DMS53 treated with DMSO at 0.1 percent for 48 hours (cell line): ENCODE measurements around the gene APC.
"Not testable (repeated sequence)": the region's sequence is repeated elsewhere in the genome, so short reads cannot be mapped to it uniquely, and the experiment has no call there.

Experiments
- DNase-seq: peaks from one replicate; lab custom pipeline; 2025; ENCODE audit not compliant: unreplicated experiment; lab: John Stamatoyannopoulos, UW

Gene APC

DNA sequence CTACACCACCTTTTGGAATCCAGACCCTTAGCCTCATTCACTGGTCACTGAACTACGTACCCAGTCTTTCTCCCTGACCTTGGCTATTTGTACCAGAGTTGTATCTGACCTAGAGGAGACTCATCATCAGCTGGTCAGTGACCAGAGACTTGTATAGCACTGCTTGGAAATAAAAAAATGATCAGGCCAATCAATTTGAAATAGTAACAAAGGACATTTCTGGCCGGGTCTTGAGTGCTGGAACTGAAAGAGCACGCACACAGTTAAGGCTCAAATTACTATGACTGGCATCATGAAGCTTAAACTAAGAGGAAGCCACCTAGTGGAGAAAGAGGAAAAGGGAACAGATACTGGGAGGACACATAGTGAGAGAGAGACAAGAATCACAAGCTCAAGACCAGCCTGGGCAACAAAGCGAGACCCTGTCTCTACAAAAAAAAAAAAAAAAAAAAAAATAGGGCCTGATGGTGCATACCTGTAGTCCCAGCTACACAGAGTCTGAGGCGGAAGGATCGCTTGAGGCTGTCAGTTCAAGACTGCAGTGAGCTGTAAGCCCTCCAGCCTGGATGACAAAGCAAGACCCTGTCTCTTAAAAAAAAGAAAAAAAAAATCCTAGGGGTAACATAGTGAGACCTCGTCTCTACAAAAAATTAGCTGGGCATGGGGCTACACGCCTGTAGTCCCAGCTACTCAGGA lies 110.6 kb downstream of the APC start:
- peak; percentile 60 for DNase-seq

DNA sequence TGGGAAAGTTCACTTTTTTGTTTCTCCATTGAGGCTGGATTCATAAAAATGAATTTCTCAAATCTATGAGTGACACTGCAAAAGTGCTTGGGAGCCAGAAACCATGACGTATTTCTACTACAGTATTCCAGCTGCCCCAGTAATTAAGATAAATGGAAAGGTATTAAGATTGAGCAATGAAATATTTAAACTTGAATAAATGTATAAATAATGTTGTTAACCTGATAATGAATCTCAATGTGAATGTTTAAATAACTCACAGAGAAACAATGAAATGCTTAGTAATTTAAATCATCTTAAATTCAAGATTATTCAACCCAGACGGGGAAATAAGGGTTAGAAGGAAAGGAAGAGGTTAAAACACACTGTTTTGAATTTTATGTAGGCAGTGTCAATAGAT lies 112.2 kb downstream of the APC start:
- no peak for DNase-seq

DNA sequence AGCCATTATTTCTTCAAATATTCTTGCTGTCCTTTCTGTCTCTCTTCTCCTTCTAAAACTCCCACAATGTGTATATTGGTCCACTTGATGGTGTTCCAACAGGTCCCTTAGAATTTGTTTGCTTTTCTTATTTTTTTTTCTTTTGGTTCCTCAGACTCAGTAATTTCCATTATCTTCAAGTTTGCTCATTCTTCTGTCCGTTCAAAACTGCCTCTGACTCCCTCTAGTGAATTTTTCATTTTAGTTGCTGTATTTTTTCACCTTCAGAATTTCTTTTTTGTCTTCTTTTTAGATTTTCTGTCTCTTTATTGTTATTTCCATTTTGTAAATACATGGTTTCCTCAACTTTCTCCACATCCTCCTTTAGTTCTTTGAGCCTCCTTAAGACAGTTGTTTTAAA lies 117.0 kb downstream of the APC start:
- DNase-seq: no peak

GRCh38 chr5:112857866-112858265 lies 120.2 kb downstream of the APC start:
- DNase-seq: no peak

DNA sequence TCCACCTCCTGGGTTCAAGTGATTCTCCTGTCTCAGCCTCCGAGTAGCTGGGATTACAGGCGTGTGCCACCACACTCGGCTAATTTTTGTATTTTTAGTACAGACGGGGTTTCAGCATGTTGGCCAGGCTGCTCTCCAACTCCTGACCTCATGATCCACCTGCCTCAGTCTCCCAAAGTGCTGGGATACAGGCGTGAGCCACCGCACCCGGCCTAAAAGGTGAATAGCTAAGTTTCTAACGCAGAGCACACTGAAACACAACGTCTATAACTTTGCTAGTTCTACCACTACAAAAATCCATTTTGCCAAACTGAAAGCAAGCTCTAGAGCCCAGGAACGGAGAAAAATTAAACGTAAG lies 122.9 kb downstream of the APC start:
- DNase-seq: not testable (repeated sequence)

GRCh38 chr5:112860929-112861637 lies 123.4 kb downstream of the APC start, which contains the start of gene SRP19:
SRP19 (plus strand) TSS chr5:112861287; CDS start chr5:112861377, 90 bp downstream.
- peak; percentile 97 for DNase-seq

DNA sequence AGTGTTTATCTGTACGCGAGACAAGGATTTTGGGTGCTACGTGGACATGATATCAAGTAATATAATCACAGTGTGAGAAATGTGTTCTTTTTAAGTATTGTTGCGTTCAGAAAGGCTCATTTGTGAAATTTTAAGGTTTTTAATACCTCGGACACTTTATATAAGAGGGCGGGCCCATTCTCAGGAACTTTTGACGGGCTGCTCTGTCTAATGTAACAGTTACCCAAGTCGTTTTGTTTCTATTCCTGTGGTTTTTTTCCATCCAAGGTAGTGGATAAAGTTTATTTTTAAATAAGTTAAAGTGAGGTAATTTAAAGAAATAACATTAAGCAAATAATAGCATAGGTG lies 123.9 kb downstream of the APC start:
- DNase-seq: no peak

DNA sequence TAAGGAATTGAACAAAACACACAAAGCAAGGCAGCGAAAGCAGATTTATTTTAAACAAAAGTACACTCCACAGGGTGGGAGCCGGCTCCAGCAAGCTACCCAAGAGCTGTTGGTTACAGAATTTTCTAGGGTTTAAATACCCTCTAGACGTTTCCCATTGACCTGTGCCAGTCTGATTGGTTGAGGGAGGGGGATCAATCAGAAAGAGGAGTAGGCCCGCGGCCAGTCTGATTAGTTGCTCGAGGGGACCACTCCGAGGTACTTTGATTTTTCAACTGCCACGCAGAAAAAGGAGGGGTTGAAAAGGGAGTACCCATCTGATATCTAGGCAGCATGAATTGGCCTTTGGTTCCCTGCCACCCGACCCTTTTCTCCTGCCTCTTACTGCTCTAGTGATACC lies 124.4 kb downstream of the APC start:
- no peak for DNase-seq

DNA sequence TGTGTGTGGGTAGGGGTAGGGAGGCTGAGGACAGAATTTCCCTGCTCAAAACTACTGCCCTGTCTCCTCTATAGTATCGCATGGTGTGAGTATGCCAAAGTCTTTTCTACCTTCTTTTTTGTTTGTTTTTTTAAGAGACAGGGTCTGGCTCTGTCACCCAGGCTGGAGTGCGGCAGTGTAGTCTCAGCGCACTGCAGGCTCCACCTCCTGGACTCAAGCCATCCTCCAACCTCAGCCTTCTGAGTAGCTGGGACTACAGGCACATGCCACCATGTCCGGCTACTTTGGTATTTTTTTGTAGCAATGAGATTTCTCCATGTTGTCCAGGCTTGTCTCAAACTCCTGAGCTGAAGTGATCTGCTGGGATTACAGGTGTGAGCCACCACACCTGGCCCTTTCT lies 125.9 kb downstream of the APC start:
- no peak for DNase-seq

GRCh38 chr5:112865128-112865527 lies 127.4 kb downstream of the APC start:
- no peak for DNase-seq

- DNase-seq: no peak
Observed at GRCh38 chr5:112866739-112867138, 129.1 kb downstream of the APC start.

DNA sequence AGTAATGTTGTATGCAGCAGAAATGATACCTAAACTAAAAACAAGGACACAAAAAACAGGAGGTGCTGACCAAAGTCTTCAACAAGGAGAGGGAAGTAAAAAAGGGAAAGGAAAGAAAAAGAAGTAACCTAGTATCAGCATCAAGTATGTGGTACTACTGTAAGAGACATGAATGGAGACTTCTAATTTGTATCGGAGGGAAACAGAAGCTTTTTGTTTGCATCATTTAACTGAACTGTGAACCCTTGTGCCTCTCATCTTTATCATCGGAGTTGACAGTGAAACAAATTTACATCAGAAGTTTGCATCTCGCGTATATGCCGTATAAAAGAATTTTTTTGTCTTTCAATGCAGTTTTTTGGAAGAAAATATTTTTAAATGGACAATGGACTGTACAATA lies 129.7 kb downstream of the APC start:
- no peak for DNase-seq

- DNase-seq: no peak
Observed at GRCh38 chr5:112869948-112870347, 132.3 kb downstream of the APC start.

DNA sequence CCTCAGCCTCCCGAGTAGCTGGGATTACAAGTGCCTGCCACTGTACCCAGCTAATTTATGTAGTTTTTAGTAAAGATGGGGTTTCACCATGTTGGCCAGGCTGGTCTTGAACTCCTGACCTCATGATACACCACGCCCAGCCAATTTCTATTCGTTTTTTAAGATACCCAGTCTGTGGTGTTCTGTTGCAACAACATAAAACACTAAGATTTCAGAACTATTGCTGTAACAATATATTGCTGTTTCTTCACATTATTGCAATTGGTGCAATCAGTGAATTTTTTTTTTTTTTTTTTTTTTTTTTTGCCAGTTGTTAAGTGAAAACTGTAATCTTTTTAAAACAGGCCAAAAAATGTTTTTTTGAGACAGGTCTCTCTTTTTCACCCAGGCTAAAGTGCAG lies 133.3 kb downstream of the APC start:
- no peak for DNase-seq

DNA sequence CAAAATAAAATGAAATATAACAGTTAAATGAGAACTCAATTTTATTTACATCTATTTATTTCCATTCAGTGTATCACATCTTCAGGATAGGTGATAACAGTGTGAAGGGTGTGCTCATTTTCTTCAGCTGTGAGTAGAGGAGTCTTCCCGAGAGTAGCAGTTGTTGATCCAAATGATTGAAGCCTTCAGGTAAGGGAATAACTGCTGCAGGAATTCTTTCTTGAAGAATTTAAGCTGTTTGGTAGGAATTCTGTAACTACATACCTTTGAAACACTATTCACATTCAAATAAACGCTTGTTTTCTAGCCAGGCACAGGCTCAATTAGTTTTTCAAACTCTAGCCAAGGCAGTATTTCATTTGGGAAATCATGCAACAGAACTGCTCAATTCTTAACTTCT lies 138.7 kb downstream of the APC start:
- no peak for DNase-seq

GRCh38 chr5:112878101-112878500 lies 140.4 kb downstream of the APC start:
- DNase-seq: no peak

DNA sequence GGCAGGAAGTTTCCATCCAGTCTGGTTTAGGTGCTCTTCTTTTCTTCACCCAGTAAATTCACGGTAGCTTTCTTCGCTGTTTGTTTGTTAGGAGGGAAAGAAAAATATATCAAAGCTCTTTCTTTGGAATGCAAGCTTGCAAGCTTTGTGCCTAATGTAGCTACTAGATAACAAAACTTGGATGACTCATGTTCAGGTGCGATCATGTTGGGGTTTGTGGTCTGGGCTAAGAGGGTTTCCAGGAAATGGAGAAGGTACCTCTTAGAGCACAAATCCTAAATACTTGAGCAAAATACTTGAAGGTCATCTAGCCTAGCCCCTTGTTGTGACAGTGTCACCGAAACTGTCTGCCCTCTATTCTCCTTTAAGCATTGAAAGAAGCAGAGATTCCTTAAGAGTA lies 141.1 kb downstream of the APC start:
- no peak for DNase-seq

DNA sequence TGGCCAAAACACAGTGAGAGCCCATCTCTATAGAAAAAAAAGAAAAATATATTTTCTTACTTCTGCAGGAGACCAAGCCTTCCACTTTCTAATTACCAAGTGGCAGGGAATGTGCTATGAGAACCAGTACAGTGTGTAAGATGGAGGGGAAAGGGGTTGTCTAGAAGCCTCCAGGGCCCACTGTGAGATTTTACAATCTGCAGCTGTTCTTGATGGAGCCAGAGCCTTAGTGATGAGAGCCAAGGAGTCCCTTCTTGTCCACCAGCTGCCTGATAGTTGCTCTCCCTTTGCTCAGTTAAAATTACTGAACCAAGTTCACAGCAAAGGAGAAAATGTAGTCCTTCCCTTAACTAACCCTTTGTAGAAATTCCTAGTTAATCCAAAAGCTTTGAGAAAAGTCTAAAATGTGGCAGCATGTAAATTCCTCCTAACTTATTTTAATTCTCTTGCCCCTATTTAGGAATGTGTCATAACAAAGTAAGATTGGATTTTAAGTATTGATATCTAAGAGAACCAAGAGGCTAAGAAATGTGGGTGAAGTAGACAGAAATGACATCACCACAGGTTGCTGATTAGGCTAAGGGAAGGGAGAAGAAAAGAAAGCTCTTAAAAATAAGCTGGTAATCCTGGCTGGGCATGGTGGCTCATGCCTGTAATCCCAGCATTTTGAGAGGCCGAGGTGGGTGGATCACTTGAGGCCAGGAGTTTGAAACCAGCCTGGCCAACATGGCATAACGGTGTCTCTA lies 142.7 kb downstream of the APC start:
- DNase-seq: no peak

- no peak for DNase-seq
Observed at GRCh38 chr5:112883192-112883591, 145.5 kb downstream of the APC start.

DNA sequence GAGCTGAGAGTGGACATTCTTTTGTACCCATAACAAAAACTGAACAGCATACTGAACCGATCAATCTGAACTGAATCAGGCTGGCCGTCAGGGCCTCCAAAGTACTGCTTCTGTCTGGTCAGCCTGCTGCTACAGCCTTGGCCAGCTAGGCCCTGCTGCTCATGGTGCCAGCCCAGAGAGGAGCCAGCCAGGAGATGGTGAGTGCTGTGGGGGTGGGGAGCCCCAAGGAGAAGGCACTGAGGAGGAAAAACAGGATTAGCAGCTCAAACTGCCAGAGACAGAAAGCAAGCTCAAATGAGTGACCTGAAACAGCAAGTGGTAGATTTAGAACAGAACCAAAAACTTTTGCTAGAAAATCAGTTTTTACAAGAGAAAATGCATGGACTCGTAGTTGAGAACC lies 147.3 kb downstream of the APC start:
- DNase-seq: no peak

GRCh38 chr5:112886975-112887374 lies 149.3 kb downstream of the APC start:
- DNase-seq: no peak

DNA sequence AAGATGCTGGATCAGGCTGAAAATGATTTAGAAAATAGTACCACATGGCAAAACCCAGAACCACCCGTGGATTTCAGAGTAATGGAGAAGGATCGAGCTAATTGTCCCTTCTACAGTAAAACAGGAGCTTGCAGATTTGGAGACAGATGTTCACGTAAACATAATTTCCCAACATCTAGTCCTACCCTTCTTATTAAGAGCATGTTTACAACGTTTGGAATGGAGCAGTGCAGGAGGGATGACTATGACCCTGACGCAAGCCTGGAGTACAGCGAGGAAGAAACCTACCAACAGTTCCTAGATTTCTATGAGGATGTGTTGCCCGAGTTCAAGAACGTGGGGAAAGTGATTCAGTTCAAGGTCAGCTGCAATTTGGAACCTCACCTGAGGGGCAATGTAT lies 154.4 kb downstream of the APC start:
- DNase-seq: not testable (repeated sequence)
